HepG2 (cell line): ENCODE results near the gene SNX21. TPM values are rescaled to one million over a fixed set of nuclear protein-coding genes. Genes with fewer than 3 reads are reported as not detected.

ENCODE experiments used
- EEA1 ChIP-seq: sonication (generic); formaldehyde crosslinking; IDR thresholded peaks from 2 replicates; pipeline ENCODE4 v1.5.1; 2020; ENCODE audit warnings: mild to moderate bottlenecking, missing genetic modification reagents, borderline replicate concordance
- FOXA1 ChIP-seq, 2 experiments: fragments of 450-650 bp in 1 of 2; sonication (generic) in 1 of 2; formaldehyde crosslinking in 1 of 2; IDR thresholded peaks; 2 replicates each; pipeline versions ENCODE4 v1.4.0 to v1.6.1; 2016 to 2020; ENCODE audit warnings: missing genetic modification reagents in 1 of 2
- IRX3 ChIP-seq: sonication (generic); formaldehyde crosslinking; IDR thresholded peaks from 2 replicates; pipeline ENCODE4 v1.8.1; 2023; ENCODE audit warnings: mild to moderate bottlenecking, low read depth, missing genetic modification reagents, borderline replicate concordance
- MATR3 ChIP-seq: sonication (generic); formaldehyde crosslinking; IDR thresholded peaks from 2 replicates; pipeline ENCODE4 v1.4.0; 2020; ENCODE audit warnings: missing genetic modification reagents
- MLLT10 ChIP-seq: sonication (generic); formaldehyde crosslinking; IDR thresholded peaks from 2 replicates; pipeline ENCODE4 v1.4.0; 2020; ENCODE audit warnings: missing genetic modification reagents
- NFE2L2 ChIP-seq: fragments of 150-350 bp; IDR thresholded peaks from 2 replicates; pipeline ENCODE4 v1.6.1; 2014; ENCODE audit warnings: low read length
- PHB2 ChIP-seq: fragments of 450-650 bp; IDR thresholded peaks from 2 replicates; pipeline ENCODE4 v1.6.1; 2018; ENCODE audit not compliant: partially characterized antibody
- SMAD3 ChIP-seq: sonication (generic); formaldehyde crosslinking; IDR thresholded peaks from 2 replicates; pipeline ENCODE4 v1.4.0; 2020; ENCODE audit warnings: missing genetic modification reagents
- SMAD9 ChIP-seq: sonication (generic); formaldehyde crosslinking; IDR thresholded peaks from 2 replicates; pipeline ENCODE4 v1.5.1; 2020; ENCODE audit warnings: mild to moderate bottlenecking, missing genetic modification reagents
- SP1 ChIP-seq, 2 experiments: fragments of 450-650 bp in 1 of 2; sonication (generic) in 1 of 2; formaldehyde crosslinking in 1 of 2; IDR thresholded peaks; 2 replicates each; pipeline versions ENCODE4 v1.4.0 to v1.6.1; 2016 to 2020; ENCODE audit warnings: missing genetic modification reagents in 1 of 2
- ZNF292 ChIP-seq: sonication (generic); formaldehyde crosslinking; IDR thresholded peaks from 2 replicates; pipeline ENCODE4 v1.8.1; 2022; ENCODE audit warnings: mild to moderate bottlenecking, low read depth, missing genetic modification reagents, borderline replicate concordance
- ZNF598 ChIP-seq: sonication (generic); formaldehyde crosslinking; IDR thresholded peaks from 2 replicates; pipeline ENCODE4 v1.5.1; 2020; ENCODE audit warnings: mild to moderate bottlenecking, missing genetic modification reagents, borderline replicate concordance
- ZNF891 ChIP-seq: sonication (generic); formaldehyde crosslinking; IDR thresholded peaks from 2 replicates; pipeline ENCODE4 v1.5.0; 2020; ENCODE audit warnings: mild to moderate bottlenecking, missing genetic modification reagents
- ZSCAN12 ChIP-seq: sonication (generic); formaldehyde crosslinking; IDR thresholded peaks from 2 replicates; pipeline ENCODE4 v1.9.0; 2021; ENCODE audit warnings: mild to moderate bottlenecking, missing genetic modification reagents
- polyA plus RNA-seq, 8 experiments: library from polyadenylated mRNA; depleted of rRNA in 3 of 8; stranded (reverse) in 7 of 8; unstranded in 1 of 8; fragments of >200 nt; fragmentation: Illumina TruSeq in 4 of 8; extraction: Trizol in 4 of 8; gene quantifications; 2 replicates each; pipeline versions ENCODE4 v1.2.1 to v1.2.3, GENCODE V29; 2011 to 2016; ENCODE audit warnings: low read depth in 4 of 8, missing spikeins in 1 of 8, mixed read lengths in 1 of 8; ENCODE audit not compliant: insufficient read depth in 1 of 8
- total RNA-seq, 5 experiments: library from RNA; depleted of rRNA; stranded (reverse); fragments of >200 nt; fragmentation: Illumina TruSeq; extraction: Trizol; gene quantifications; 2 replicates each; pipeline ENCODE4 v1.2.3, GENCODE V29; 2016; ENCODE audit warnings: low read depth in 1 of 5
- TF ChIP-seq, protein P1 (sequence below): sonication (generic); formaldehyde crosslinking; IDR thresholded peaks from 2 replicates; pipeline ENCODE4 v1.4.0; 2020; ENCODE audit warnings: missing genetic modification reagents
- TF ChIP-seq, protein P2 (sequence below): sonication (generic); formaldehyde crosslinking; IDR thresholded peaks from 2 replicates; pipeline ENCODE4 v1.4.0; 2020; ENCODE audit warnings: missing genetic modification reagents
- TF ChIP-seq, protein P3 (sequence below): sonication (generic); formaldehyde crosslinking; IDR thresholded peaks from 2 replicates; pipeline ENCODE4 v1.5.0; 2020; ENCODE audit warnings: mild to moderate bottlenecking, missing genetic modification reagents, borderline replicate concordance

Gene SNX21
- total and polyA plus RNA-seq, 2 of the 13 experiments (the other 11 are each of a cell fraction or from before 2014, with no cell fraction given) = 7.7 to 12.8 TPM

DNA sequence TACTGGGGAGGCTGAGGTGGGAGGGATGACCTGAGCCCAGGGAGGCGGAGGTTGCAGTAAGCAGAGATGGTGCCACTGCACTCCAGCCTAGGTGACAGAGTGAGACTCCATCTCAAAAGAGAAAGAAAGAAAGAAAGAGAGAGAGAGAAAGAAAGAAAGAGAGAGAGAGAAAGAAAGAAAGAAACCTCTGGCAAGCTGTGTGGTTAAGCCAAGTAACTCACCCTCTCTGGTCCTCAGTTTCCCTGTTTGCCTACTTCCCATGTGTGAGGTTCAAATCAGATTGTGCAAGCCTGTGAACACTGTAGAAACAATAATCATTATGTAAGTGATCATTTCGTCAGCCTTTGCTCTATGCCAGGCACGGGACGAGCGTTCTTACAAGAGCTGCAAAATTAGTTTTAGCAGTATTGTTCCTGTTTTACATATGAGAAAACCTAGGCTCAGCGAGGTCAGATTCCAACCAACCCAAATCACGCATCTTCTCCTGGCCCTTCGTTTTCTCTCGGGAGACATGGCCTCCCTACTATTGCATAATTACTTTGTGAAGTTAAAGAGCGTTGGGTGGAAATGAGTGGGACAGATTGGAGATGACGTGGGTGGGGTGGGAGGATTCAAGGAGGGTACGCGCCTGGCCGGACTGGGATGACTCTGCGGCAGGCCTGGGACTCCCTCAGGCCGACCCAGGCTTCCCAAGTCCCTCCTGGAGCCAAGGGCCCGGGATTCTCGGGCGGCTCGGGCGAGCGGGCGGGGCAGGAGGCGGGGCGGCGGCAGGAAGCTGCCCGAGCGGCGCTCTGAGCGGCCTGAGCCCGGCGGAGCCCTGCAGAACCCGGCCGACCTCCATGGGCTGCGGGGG lies at the start of gene SNX21 (continued):
- no peak for TF ChIP-seq FOXA1 (IDR thresholded peaks at IDR 0.05)
- TF ChIP-seq FOXA1 (CRISPR knock-in tag; IDR thresholded peaks at IDR 0.05) = no peak
- TF ChIP-seq, protein P1, sequence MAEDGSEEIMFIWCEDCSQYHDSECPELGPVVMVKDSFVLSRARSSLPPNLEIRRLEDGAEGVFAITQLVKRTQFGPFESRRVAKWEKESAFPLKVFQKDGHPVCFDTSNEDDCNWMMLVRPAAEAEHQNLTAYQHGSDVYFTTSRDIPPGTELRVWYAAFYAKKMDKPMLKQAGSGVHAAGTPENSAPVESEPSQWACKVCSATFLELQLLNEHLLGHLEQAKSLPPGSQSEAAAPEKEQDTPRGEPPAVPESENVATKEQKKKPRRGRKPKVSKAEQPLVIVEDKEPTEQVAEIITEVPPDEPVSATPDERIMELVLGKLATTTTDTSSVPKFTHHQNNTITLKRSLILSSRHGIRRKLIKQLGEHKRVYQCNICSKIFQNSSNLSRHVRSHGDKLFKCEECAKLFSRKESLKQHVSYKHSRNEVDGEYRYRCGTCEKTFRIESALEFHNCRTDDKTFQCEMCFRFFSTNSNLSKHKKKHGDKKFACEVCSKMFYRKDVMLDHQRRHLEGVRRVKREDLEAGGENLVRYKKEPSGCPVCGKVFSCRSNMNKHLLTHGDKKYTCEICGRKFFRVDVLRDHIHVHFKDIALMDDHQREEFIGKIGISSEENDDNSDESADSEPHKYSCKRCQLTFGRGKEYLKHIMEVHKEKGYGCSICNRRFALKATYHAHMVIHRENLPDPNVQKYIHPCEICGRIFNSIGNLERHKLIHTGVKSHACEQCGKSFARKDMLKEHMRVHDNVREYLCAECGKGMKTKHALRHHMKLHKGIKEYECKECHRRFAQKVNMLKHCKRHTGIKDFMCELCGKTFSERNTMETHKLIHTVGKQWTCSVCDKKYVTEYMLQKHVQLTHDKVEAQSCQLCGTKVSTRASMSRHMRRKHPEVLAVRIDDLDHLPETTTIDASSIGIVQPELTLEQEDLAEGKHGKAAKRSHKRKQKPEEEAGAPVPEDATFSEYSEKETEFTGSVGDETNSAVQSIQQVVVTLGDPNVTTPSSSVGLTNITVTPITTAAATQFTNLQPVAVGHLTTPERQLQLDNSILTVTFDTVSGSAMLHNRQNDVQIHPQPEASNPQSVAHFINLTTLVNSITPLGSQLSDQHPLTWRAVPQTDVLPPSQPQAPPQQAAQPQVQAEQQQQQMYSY = peak; percentile 95
- TF ChIP-seq, protein P2, sequence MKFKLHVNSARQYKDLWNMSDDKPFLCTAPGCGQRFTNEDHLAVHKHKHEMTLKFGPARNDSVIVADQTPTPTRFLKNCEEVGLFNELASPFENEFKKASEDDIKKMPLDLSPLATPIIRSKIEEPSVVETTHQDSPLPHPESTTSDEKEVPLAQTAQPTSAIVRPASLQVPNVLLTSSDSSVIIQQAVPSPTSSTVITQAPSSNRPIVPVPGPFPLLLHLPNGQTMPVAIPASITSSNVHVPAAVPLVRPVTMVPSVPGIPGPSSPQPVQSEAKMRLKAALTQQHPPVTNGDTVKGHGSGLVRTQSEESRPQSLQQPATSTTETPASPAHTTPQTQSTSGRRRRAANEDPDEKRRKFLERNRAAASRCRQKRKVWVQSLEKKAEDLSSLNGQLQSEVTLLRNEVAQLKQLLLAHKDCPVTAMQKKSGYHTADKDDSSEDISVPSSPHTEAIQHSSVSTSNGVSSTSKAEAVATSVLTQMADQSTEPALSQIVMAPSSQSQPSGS = peak; percentile 67
- TF ChIP-seq NFE2L2 = no peak
- no peak for TF ChIP-seq IRX3 (CRISPR knock-in tag)
- no peak for TF ChIP-seq ZNF598 (CRISPR knock-in tag)
- TF ChIP-seq SP1 (IDR thresholded peaks at IDR 0.05) = no peak; the same call in 1 of the 2 replicates
- no peak; the same call in none of the 2 replicates for TF ChIP-seq SP1 (CRISPR knock-in tag; IDR thresholded peaks at IDR 0.05)
- TF ChIP-seq SMAD9 = no peak; the same call in 1 of the 2 replicates
- TF ChIP-seq ZNF891 (CRISPR knock-in tag) = no peak; the same call in none of the 2 replicates
- TF ChIP-seq EEA1 (CRISPR knock-in tag) = no peak; the same call in 1 of the 2 replicates
- no peak for TF ChIP-seq PHB2
- TF ChIP-seq, protein P3, sequence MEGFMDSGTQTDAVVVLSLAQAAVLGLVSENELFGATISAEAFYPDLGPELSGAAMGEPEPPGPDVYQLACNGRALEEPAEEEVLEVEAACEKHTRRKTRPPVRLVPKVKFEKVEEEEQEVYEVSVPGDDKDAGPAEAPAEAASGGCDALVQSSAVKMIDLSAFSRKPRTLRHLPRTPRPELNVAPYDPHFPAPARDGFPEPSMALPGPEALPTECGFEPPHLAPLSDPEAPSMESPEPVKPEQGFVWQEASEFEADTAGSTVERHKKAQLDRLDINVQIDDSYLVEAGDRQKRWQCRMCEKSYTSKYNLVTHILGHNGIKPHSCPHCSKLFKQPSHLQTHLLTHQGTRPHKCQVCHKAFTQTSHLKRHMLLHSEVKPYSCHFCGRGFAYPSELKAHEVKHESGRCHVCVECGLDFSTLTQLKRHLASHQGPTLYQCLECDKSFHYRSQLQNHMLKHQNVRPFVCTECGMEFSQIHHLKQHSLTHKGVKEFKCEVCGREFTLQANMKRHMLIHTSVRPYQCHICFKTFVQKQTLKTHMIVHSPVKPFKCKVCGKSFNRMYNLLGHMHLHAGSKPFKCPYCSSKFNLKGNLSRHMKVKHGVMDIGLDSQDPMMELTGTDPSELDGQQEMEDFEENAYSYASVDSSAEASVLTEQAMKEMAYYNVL (CRISPR knock-in tag) = peak; percentile 84; the same call in 1 of the 2 replicates
- no peak for TF ChIP-seq MATR3
- peak; percentile 30; the same call in 1 of the 2 replicates for TF ChIP-seq ZNF292 (CRISPR knock-in tag)
- TF ChIP-seq MLLT10 (CRISPR knock-in tag) = no peak
- no peak for TF ChIP-seq SMAD3 (CRISPR knock-in tag)
- TF ChIP-seq ZSCAN12 = 0 out of 2 replicates have a peak, but pooled peaks have one; percentile 13
